Retinal pigment epithelial cell (primary cell): ENCODE data around the gene GARNL3.

Experiments used
- DNase-seq: peaks from one replicate; pipeline ENCODE4 v3.0.0-alpha.2; 2010; ENCODE audit warnings: low read depth
- H3K4me3 ChIP-seq: 2 replicates; pipeline ENCODE4 v1.5.1; 2011; ENCODE audit warnings: mild to moderate bottlenecking, low read length, control low read depth, moderate library complexity
- CTCF ChIP-seq: conservative IDR thresholded peaks from 2 replicates; pipeline ENCODE4 v1.5.1; 2011; ENCODE audit warnings: low read depth, low read length, control low read depth, inconsistent platforms

Gene GARNL3

GRCh38 chr9:127407492-127407843, 142.9 kb downstream of the GARNL3 start:
- no peak overlapping the region for H3K4me3 ChIP-seq
- TF ChIP-seq CTCF: no peak
- DNase-seq: no peak

- no peak for TF ChIP-seq CTCF
- no peak for DNase-seq
- no peak overlapping the region for H3K4me3 ChIP-seq
Measured at GRCh38 chr9:127411122-127411521, 146.5 kb downstream of the GARNL3 start.

GRCh38 chr9:127415141-127415540, 150.6 kb downstream of the GARNL3 start:
- DNase-seq: no peak
- H3K4me3 ChIP-seq: no peak overlapping the region
- TF ChIP-seq CTCF: no peak

GRCh38 chr9:127415657-127416056, 151.1 kb downstream of the GARNL3 start:
- no peak for DNase-seq
- TF ChIP-seq CTCF: no peak
- H3K4me3 ChIP-seq: no peak overlapping the region

GRCh38 chr9:127417131-127418036, 152.8 kb downstream of the GARNL3 start:
- no peak for DNase-seq
- H3K4me3 ChIP-seq: no peak overlapping the region

GRCh38 chr9:127418037-127418471, 153.5 kb downstream of the GARNL3 start:
- H3K4me3 ChIP-seq: no peak overlapping the region
- TF ChIP-seq CTCF: peak; percentile 44
- DNase-seq: no peak

More at GRCh38 chr9:127417131-127418036, 152.8 kb downstream of the GARNL3 start:
- no peak for TF ChIP-seq CTCF

- TF ChIP-seq CTCF: no peak
- DNase-seq: no peak
- no peak overlapping the region for H3K4me3 ChIP-seq
Measured at GRCh38 chr9:127419348-127419747, 154.8 kb downstream of the GARNL3 start.
